Gastrocnemius medialis (tissue), 4 donors: ENCODE results near the gene LAMA2.
"Not testable (repeated sequence)": the region's sequence is repeated elsewhere in the genome, so short reads cannot be mapped to it uniquely, and the experiment has no call there.

Experiments used
- POLR2A ChIP-seq, 2 donors: fragments of 450-650 bp; IDR thresholded peaks; one replicate each; pipeline ENCODE4 v1.6.1; 2017; ENCODE audit warnings: antibody characterized with exemption in 2 of 2, mild to moderate bottlenecking in 2 of 2, moderate library complexity in 2 of 2
- TF ChIP-seq, protein P1 (sequence below), 5 experiments: fragments of 450-650 bp in 3 of 5; fragments of 200-600 bp in 2 of 5; sonication (generic) in 2 of 5; IDR thresholded peaks in 4 of 5; conservative IDR thresholded peaks in 1 of 5; 1 replicate in 4 of 5; 2 replicates in 1 of 5; pipeline ENCODE4 v1.5.1; 2016 to 2019; ENCODE audit warnings: antibody characterized with exemption in 5 of 5, mild to moderate bottlenecking in 3 of 5, moderate library complexity in 3 of 5

DNA sequence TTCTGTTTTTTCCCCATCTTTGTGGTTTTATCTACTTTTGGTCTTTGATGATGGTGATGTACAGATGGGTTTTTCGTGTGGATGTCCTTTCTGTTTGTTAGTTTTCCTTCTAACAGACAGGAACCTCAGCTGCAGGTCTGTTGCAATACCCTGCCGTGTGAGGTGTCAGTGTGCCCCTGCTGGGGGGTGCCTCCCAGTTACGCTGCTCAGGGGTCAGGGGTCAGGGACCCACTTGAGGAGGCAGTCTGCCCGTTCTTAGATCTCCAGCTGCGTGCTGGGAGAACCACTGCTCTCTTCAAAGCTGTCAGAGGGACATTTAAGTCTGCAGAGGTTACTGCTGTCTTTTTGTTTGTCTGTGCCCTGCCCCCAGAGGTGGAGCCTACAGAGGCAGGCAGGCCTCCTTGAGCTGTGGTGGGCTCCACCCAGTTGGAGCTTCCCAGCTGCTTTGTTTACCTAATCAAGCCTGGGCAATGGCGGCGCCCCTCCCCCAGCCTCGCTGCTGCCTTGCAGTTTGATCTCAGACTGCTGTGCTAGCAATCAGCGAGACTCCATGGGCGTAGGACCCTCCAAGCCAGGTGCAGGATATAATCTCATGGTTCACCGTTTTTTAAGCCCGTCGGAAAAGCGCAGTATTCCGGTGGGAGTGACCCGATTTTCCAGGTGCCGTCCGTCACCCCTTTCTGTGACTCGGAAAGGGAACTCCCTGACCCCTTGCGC, 289.5 kb downstream of the LAMA2 start:
- TF ChIP-seq, protein P1, sequence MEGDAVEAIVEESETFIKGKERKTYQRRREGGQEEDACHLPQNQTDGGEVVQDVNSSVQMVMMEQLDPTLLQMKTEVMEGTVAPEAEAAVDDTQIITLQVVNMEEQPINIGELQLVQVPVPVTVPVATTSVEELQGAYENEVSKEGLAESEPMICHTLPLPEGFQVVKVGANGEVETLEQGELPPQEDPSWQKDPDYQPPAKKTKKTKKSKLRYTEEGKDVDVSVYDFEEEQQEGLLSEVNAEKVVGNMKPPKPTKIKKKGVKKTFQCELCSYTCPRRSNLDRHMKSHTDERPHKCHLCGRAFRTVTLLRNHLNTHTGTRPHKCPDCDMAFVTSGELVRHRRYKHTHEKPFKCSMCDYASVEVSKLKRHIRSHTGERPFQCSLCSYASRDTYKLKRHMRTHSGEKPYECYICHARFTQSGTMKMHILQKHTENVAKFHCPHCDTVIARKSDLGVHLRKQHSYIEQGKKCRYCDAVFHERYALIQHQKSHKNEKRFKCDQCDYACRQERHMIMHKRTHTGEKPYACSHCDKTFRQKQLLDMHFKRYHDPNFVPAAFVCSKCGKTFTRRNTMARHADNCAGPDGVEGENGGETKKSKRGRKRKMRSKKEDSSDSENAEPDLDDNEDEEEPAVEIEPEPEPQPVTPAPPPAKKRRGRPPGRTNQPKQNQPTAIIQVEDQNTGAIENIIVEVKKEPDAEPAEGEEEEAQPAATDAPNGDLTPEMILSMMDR (IDR thresholded peaks at IDR 0.05 in 4 of 5, conservative IDR thresholded peaks at IDR 0.05 in 1 of 5) = not testable (repeated sequence)
- not testable (repeated sequence) for TF ChIP-seq POLR2A (IDR thresholded peaks at IDR 0.05)
